KMS-11 (cell line): ENCODE data around the gene ASB15.

Experiments used
- H2AFZ ChIP-seq: fragments of 200-600 bp; sonication (generic); 2 replicates; pipeline ENCODE4 v1.6.1; 2016; ENCODE audit warnings: antibody characterized with exemption, mixed run types, low read depth
- H3K27ac ChIP-seq: fragments of 200-600 bp; sonication (generic); 2 replicates; pipeline ENCODE4 v1.6.1; 2016; ENCODE audit warnings: mild to moderate bottlenecking, mixed run types
- H3K27me3 ChIP-seq: fragments of 200-600 bp; sonication (generic); 2 replicates; pipeline ENCODE4 v1.6.1; 2017; ENCODE audit warnings: mild to moderate bottlenecking, low read depth, mixed run types, moderate library complexity; ENCODE audit not compliant: insufficient read depth
- H3K36me3 ChIP-seq: fragments of 200-600 bp; sonication (generic); 2 replicates; pipeline ENCODE4 v1.6.1; 2017; ENCODE audit warnings: mild to moderate bottlenecking, mixed run types; ENCODE audit not compliant: insufficient read depth
- H3K4me1 ChIP-seq: fragments of 200-600 bp; sonication (generic); 2 replicates; pipeline ENCODE4 v1.6.1; 2016; ENCODE audit warnings: mild to moderate bottlenecking, low read depth, mixed run types; ENCODE audit not compliant: poor library complexity, severe bottlenecking
- H3K4me2 ChIP-seq: fragments of 200-600 bp; sonication (generic); 2 replicates; pipeline ENCODE4 v1.7.0; 2016; ENCODE audit warnings: mild to moderate bottlenecking, mixed run types
- H3K4me3 ChIP-seq: fragments of 200-600 bp; sonication (generic); IDR thresholded peaks from 2 replicates; pipeline ENCODE4 v1.6.1; 2017; ENCODE audit warnings: low read depth, low read length, mixed read lengths; ENCODE audit not compliant: insufficient read depth
- H3K79me2 ChIP-seq: fragments of 200-600 bp; sonication (generic); 2 replicates; pipeline ENCODE4 v1.6.1; 2016; ENCODE audit warnings: low read depth, mixed run types; ENCODE audit not compliant: insufficient read depth
- H3K9ac ChIP-seq: fragments of 200-600 bp; sonication (generic); 2 replicates; pipeline ENCODE4 v1.6.1; 2016; ENCODE audit warnings: mild to moderate bottlenecking, mixed run types
- H4K20me1 ChIP-seq: fragments of 200-600 bp; sonication (generic); 2 replicates; pipeline ENCODE4 v1.6.1; 2016; ENCODE audit warnings: mild to moderate bottlenecking, mixed run types; ENCODE audit not compliant: insufficient read depth
- CTCF ChIP-seq: fragments of 200-600 bp; sonication (generic); conservative IDR thresholded peaks from 2 replicates; pipeline ENCODE4 v1.6.1; 2017; ENCODE audit warnings: low read depth, mild to moderate bottlenecking, antibody characterized with exemption, low read length, moderate library complexity, mixed read lengths

The ASB15 gene

GRCh38 chr7:123599766-123600165 lies 1.9 kb upstream of the ASB15 start:
- no peaks in the 10 kb centered on the region for H3K36me3 ChIP-seq
- H3K79me2 ChIP-seq = no peaks in the 10 kb centered on the region
- H3K4me1 ChIP-seq = no peaks in the 10 kb centered on the region
- no peaks in the 10 kb centered on the region for H3K27me3 ChIP-seq
- H4K20me1 ChIP-seq = no peaks in the 10 kb centered on the region
- no peak overlapping the region for H3K9ac ChIP-seq
- H3K4me2 ChIP-seq = no peak overlapping the region
- H3K4me3 ChIP-seq = no peak overlapping the region
- no peak overlapping the region for H2AFZ ChIP-seq
- H3K27ac ChIP-seq = no peak overlapping the region
- no peak for TF ChIP-seq CTCF

DNA sequence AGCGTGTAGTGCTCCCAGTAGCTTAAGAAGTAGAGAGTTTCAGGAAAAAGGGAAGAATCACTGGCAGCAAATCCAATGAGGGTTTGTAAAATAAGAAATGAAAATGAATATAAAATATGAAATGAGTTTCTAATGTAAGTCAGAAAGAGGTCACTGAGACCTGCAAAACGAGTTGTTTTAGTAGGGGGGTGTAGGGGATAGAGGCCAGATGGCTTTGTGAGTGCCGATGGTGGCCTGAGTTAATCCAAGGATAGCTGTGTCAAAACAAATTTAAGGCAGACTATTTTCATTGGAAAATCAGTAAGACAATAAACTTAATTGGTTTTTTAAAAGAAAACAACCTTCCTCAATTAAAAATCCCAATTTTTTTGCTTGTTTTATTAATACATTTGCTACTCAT lies 745 bp upstream of the ASB15 start:
- Histone ChIP-seq H3K9ac (no peak overlapping the region), H3K4me3 (no peak overlapping the region), H3K36me3 (no peaks in the 10 kb centered on the region), H3K79me2 (no peaks in the 10 kb centered on the region), H3K27ac (no peak overlapping the region), H3K4me2 (no peak overlapping the region), H4K20me1 (no peaks in the 10 kb centered on the region), H3K27me3 (no peaks in the 10 kb centered on the region), H2AFZ (no peak overlapping the region), H3K4me1 (no peaks in the 10 kb centered on the region)
- TF ChIP-seq CTCF = no peak

DNA sequence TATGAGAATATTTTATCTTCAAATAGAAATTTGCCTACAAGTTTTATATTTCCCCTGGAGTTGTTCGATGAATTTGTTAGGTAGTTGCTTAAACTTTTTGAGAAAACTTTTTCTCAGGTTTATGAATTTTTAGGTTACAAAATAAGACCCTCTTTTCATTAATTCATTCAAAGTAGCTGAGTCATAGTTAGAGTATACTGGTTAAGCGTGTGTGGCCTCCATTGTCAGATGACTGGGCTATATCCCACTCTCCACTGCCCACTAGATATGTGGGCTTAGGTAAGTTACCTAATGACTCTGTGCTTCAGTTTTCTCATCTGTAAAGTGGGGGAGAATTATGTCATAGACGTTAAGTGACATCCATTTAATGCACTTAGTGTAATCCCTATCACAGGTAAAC lies 1.0 kb downstream of the ASB15 start:
- H3K79me2 ChIP-seq = no peaks in the 10 kb centered on the region
- H3K4me3 ChIP-seq = no peak overlapping the region
- no peaks in the 10 kb centered on the region for H3K4me1 ChIP-seq
- no peak for TF ChIP-seq CTCF
- no peak overlapping the region for H3K9ac ChIP-seq
- no peak overlapping the region for H2AFZ ChIP-seq
- H3K4me2 ChIP-seq = no peak overlapping the region
- H3K36me3 ChIP-seq = no peaks in the 10 kb centered on the region
- H3K27me3 ChIP-seq = no peaks in the 10 kb centered on the region
- no peak overlapping the region for H3K27ac ChIP-seq
- no peaks in the 10 kb centered on the region for H4K20me1 ChIP-seq

DNA sequence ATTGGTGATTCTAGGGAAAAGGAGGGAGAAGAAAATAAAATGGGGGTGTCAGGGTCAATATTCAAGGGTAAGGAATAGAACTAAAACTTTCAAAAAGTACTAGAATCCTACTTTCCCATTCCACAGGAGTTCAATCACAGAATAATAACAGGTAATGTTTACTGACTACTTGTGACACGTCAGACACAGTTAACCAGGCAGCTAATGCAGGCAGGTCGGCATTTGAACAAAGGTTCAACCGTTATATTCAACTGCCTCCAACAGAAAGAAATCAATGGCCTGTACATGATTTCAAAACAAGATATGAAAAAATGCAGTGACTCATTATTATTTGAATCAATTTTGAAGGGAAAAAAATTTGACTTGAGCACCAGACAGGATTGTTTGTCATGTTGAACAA lies 3.1 kb downstream of the ASB15 start:
- Histone ChIP-seq H3K27ac (no peak overlapping the region), H2AFZ (no peak overlapping the region), H3K36me3 (no peaks in the 10 kb centered on the region)

More for the DNA sequence above, 3.1 kb downstream of the ASB15 start:
- Histone ChIP-seq H3K4me1 (peaks cover 13% of the 10 kb centered on the region), H3K4me2 (no peak overlapping the region), H3K27me3 (no peaks in the 10 kb centered on the region), H3K4me3 (no peak overlapping the region), H3K79me2 (no peaks in the 10 kb centered on the region), H3K9ac (no peak overlapping the region), H4K20me1 (no peaks in the 10 kb centered on the region)
- no peak for TF ChIP-seq CTCF
